MCF 10A (cell line): ENCODE data around the gene SPAG6. TPM values are rescaled to one million over a fixed set of nuclear protein-coding genes. Genes with fewer than 3 reads are reported as not detected.
"Not testable (repeated sequence)": the region's sequence is repeated elsewhere in the genome, so short reads cannot be mapped to it uniquely, and the experiment has no call there.

Experiments
- BruUV-seq: library from RNA; stranded (reverse); fragments of 400-500 nt; replicated peaks from 2 replicates; lab custom pipeline; 2021; lab: Mats Ljungman, UMichigan
- CTCF ChIA-PET: fragments of 300-600 bp; sonication (Branson Sonifier 250); formaldehyde crosslinking; extraction: SDS; loops from one replicate; lab custom pipeline; 2021; ENCODE audit warnings: antibody characterized with exemption, inconsistent platforms; lab: Yijun Ruan, JAX
- POLR2A ChIA-PET: fragments of 300-600, 350-650 bp; sonication (Branson Sonifier 250); formaldehyde crosslinking; extraction: SDS; loops from one replicate; lab custom pipeline; 2020; ENCODE audit warnings: antibody characterized with exemption, inconsistent platforms; lab: Yijun Ruan, JAX
- DNase-seq: peaks from one replicate; pipeline ENCODE4 v3.0.0-alpha.2; 2018; ENCODE audit not compliant: unreplicated experiment
- H3K27ac Mint-ChIP-seq: one replicate; pipeline ENCODE4 v1.8.0; 2022; ENCODE audit warnings: mild to moderate bottlenecking, low read depth, mixed read lengths; ENCODE audit not compliant: unreplicated experiment
- H3K27me3 Mint-ChIP-seq: one replicate; pipeline ENCODE4 v1.8.0; 2022; ENCODE audit warnings: mixed read lengths; ENCODE audit not compliant: insufficient read depth, unreplicated experiment
- H3K36me3 Mint-ChIP-seq: one replicate; pipeline ENCODE4 v1.8.0; 2022; ENCODE audit warnings: mild to moderate bottlenecking, moderate library complexity, mixed read lengths; ENCODE audit not compliant: insufficient read depth, unreplicated experiment
- H3K4me1 Mint-ChIP-seq: one replicate; pipeline ENCODE4 v1.8.0; 2022; ENCODE audit warnings: mixed read lengths; ENCODE audit not compliant: insufficient read depth, unreplicated experiment
- H3K4me3 Mint-ChIP-seq: one replicate; pipeline ENCODE4 v1.8.0; 2022; ENCODE audit warnings: mild to moderate bottlenecking, moderate library complexity, mixed read lengths; ENCODE audit not compliant: unreplicated experiment
- H3K9me3 Mint-ChIP-seq: one replicate; pipeline ENCODE4 v1.8.0; 2022; ENCODE audit warnings: mixed read lengths; ENCODE audit not compliant: unreplicated experiment
- CTCF ChIP-seq: fragments of 200-600 bp; IDR thresholded peaks from one replicate; pipeline ENCODE4 v1.8.0; 2022; ENCODE audit warnings: antibody characterized with exemption, mild to moderate bottlenecking; ENCODE audit not compliant: unreplicated experiment
- intact Hi-C: fragments of 100-400 bp; cut with micrococcal nuclease; formaldehyde crosslinking; loops from 2 replicates; pipeline ENCODE4 v1.14.1; 2022
- total RNA-seq: library from RNA; stranded (reverse); gene quantifications from 2 replicates; pipeline ENCODE4 v1.2.3, GENCODE V29; 2022

The SPAG6 gene
- total RNA-seq, 1 experiment from 2014 or later, result not detected

GRCh38 chr10:22356324-22356873 is 11.1 kb downstream of the SPAG6 start:
- POLR2A ChIA-PET, result no interaction called here
- H3K4me1 Mint-ChIP-seq, result peaks cover 5% of the 10 kb centered on the region

GRCh38 chr10:22357770-22358169 is 12.5 kb downstream of the SPAG6 start:
- H3K9me3 Mint-ChIP-seq, DNase-seq, H3K27me3 Mint-ChIP-seq, H3K36me3 Mint-ChIP-seq, H3K4me1 Mint-ChIP-seq, intact Hi-C loops, POLR2A ChIA-PET, BruUV-seq, CTCF ChIA-PET, H3K27ac Mint-ChIP-seq, H3K4me3 Mint-ChIP-seq: not testable (repeated sequence)

More at GRCh38 chr10:22356324-22356873, 11.1 kb downstream of the SPAG6 start:
- Mint-ChIP-seq H3K9me3 (no peaks in the 10 kb centered on the region), H3K27me3 (no peaks in the 10 kb centered on the region), H3K36me3 (no peaks in the 10 kb centered on the region), H3K27ac (no peak overlapping the region), H3K4me3 (no peak overlapping the region)
- CTCF ChIA-PET, result no interaction called here
- no peak for TF ChIP-seq CTCF
- BruUV-seq, result no TSS peak
- DNase-seq, result no peak
- intact Hi-C loops, result no loop called here

- Mint-ChIP-seq H3K27ac (no peak overlapping the region), H3K4me1 (no peaks in the 10 kb centered on the region), H3K27me3 (no peaks in the 10 kb centered on the region), H3K36me3 (no peaks in the 10 kb centered on the region), H3K9me3 (no peaks in the 10 kb centered on the region), H3K4me3 (no peak overlapping the region)
- intact Hi-C loops, result no loop called here
- POLR2A ChIA-PET, result no interaction called here
- TF ChIP-seq CTCF, result no peak
- CTCF ChIA-PET, result no interaction called here
- BruUV-seq, result no TSS peak
- no peak for DNase-seq
Observed at GRCh38 chr10:22363305-22363704, 18.0 kb downstream of the SPAG6 start.

- no peak overlapping the region for H3K27ac Mint-ChIP-seq
- no peaks in the 10 kb centered on the region for H3K9me3 Mint-ChIP-seq
- ChIA-PET CTCF (no interaction called here), POLR2A (interaction anchor here (0.8 to 1.0 kb wide), 4 partner anchors 14 to 48 kb away, joined by 3 to 5 read pairs (median 3); partner anchors contain the start of gene COMMD3)
- no peaks in the 10 kb centered on the region for H3K27me3 Mint-ChIP-seq
- no peak for TF ChIP-seq CTCF
- BruUV-seq, result no TSS peak
- H3K36me3 Mint-ChIP-seq, result no peaks in the 10 kb centered on the region
- DNase-seq, result no peak
- intact Hi-C loops, result no loop called here
- H3K4me1 Mint-ChIP-seq, result no peaks in the 10 kb centered on the region
- no peak overlapping the region for H3K4me3 Mint-ChIP-seq
Observed at GRCh38 chr10:22364407-22365140, 19.3 kb downstream of the SPAG6 start.
